NCI-H226 (cell line): ENCODE data around the gene DUSP22.
"Not testable (repeated sequence)": the region's sequence is repeated elsewhere in the genome, so short reads cannot be mapped to it uniquely, and the experiment has no call there.

Source experiments
- DNase-seq: peaks from one replicate; pipeline ENCODE4 v3.0.0-alpha.2; 2015

Gene DUSP22

GRCh38 chr6:291697-292505, at the start of gene DUSP22:
Gene DUSP22, plus strand, starts transcription at chr6:292487. Its CDS starts 53 bp downstream, at chr6:292540.
- DNase-seq, result peak; percentile 78

- DNase-seq, result no peak
These were observed 45.9 kb upstream of the DUSP22 start for GRCh38 chr6:246352-246751.

- DNase-seq, result no peak
These were observed 44.9 kb upstream of the DUSP22 start for GRCh38 chr6:247351-247750.

- not testable (repeated sequence) for DNase-seq
These were observed 44.2 kb upstream of the DUSP22 start for GRCh38 chr6:248046-248445.

- DNase-seq, result no peak
These were observed 41.6 kb upstream of the DUSP22 start for GRCh38 chr6:250676-251075.

- no peak for DNase-seq
These were observed 40.4 kb upstream of the DUSP22 start for GRCh38 chr6:251920-252319.

GRCh38 chr6:252775-253535, 39.3 kb upstream of the DUSP22 start:
- no peak for DNase-seq

GRCh38 chr6:254016-254415, 38.3 kb upstream of the DUSP22 start:
- DNase-seq, result no peak

GRCh38 chr6:255041-255750, 37.1 kb upstream of the DUSP22 start:
- no peak for DNase-seq

- DNase-seq, result no peak
These were observed 36.6 kb upstream of the DUSP22 start for GRCh38 chr6:255751-256083.

GRCh38 chr6:256169-256568, 36.1 kb upstream of the DUSP22 start:
- DNase-seq, result no peak

GRCh38 chr6:257031-257725, 35.1 kb upstream of the DUSP22 start:
- peak; percentile 24 for DNase-seq

- DNase-seq, result no peak
These were observed 34.5 kb upstream of the DUSP22 start for GRCh38 chr6:257774-258173.

GRCh38 chr6:259316-259715, 33.0 kb upstream of the DUSP22 start:
- DNase-seq, result no peak

- DNase-seq, result no peak
These were observed 32.3 kb upstream of the DUSP22 start for GRCh38 chr6:259901-260508.

GRCh38 chr6:264626-265025, 27.7 kb upstream of the DUSP22 start:
- no peak for DNase-seq

GRCh38 chr6:268394-268935, 23.8 kb upstream of the DUSP22 start:
- DNase-seq, result no peak

- DNase-seq, result no peak
These were observed 18.7 kb upstream of the DUSP22 start for GRCh38 chr6:273551-274058.

GRCh38 chr6:277746-278145, 14.5 kb upstream of the DUSP22 start:
- no peak for DNase-seq

GRCh38 chr6:278494-278893, 13.8 kb upstream of the DUSP22 start:
- DNase-seq, result no peak

- no peak for DNase-seq
These were observed 12.8 kb upstream of the DUSP22 start for GRCh38 chr6:279341-280029.
